Endothelial cell (in vitro differentiated cells): ENCODE results near the gene MARCHF11. TPM values are rescaled to one million over a fixed set of nuclear protein-coding genes. Genes with fewer than 3 reads are reported as not detected.

Source experiments
- DNase-seq: peaks from one replicate; pipeline ENCODE4 v3.0.0; 2021; ENCODE audit warnings: low spot score
- H3K27ac Mint-ChIP-seq: one replicate; pipeline ENCODE4 v1.8.0; 2021; ENCODE audit warnings: mixed read lengths, inconsistent platforms; ENCODE audit not compliant: unreplicated experiment
- H3K27me3 Mint-ChIP-seq: one replicate; pipeline ENCODE4 v1.8.0; 2021; ENCODE audit warnings: mild to moderate bottlenecking, moderate library complexity, mixed read lengths, inconsistent platforms; ENCODE audit not compliant: unreplicated experiment
- H3K36me3 Mint-ChIP-seq: one replicate; pipeline ENCODE4 v1.8.0; 2021; ENCODE audit warnings: mild to moderate bottlenecking, low read depth, mixed read lengths, inconsistent platforms; ENCODE audit not compliant: unreplicated experiment
- H3K4me1 Mint-ChIP-seq: one replicate; pipeline ENCODE4 v1.8.0; 2021; ENCODE audit warnings: mild to moderate bottlenecking, mixed read lengths, inconsistent platforms; ENCODE audit not compliant: unreplicated experiment
- H3K4me3 Mint-ChIP-seq: one replicate; pipeline ENCODE4 v1.8.0; 2021; ENCODE audit warnings: mild to moderate bottlenecking, mixed read lengths, inconsistent platforms; ENCODE audit not compliant: unreplicated experiment
- H3K9me3 Mint-ChIP-seq: one replicate; pipeline ENCODE4 v1.8.0; 2021; ENCODE audit warnings: mixed read lengths, inconsistent platforms; ENCODE audit not compliant: unreplicated experiment
- CTCF ChIP-seq: fragments of 200-600 bp; sonication (generic); IDR thresholded peaks from one replicate; pipeline ENCODE4 v1.5.0; 2021; ENCODE audit warnings: antibody characterized with exemption; ENCODE audit not compliant: unreplicated experiment
- total RNA-seq: library from RNA; stranded (reverse); fragmentation: NEBNext Ultra II Directional; extraction: Animal tissue kit (Norgen Biotek cat#: 25700); gene quantifications from one replicate; pipeline ENCODE4 v1.2.1, GENCODE V29; 2021; ENCODE audit not compliant: unreplicated experiment

The MARCHF11 gene
- total RNA-seq, 1 donor from 2014 or later = 2.2 TPM

- Mint-ChIP-seq H3K9me3 (peaks cover 10% of the 10 kb centered on the region), H3K4me1 (peaks cover 14% of the 10 kb centered on the region), H3K27ac (peak overlapping the region; percentile 36), H3K36me3 (no peaks in the 10 kb centered on the region), H3K4me3 (no peak overlapping the region), H3K27me3 (peaks cover 2% of the 10 kb centered on the region)
- no peak for DNase-seq
- no peak for TF ChIP-seq CTCF
Observed at GRCh38 chr5:16135003-16135402, 44.6 kb downstream of the MARCHF11 start.

GRCh38 chr5:16134204-16134603 lies 45.4 kb downstream of the MARCHF11 start:
- TF ChIP-seq CTCF = no peak
- peaks cover 14% of the 10 kb centered on the region for H3K4me1 Mint-ChIP-seq
- H3K4me3 Mint-ChIP-seq = no peak overlapping the region
- no peak for DNase-seq
- no peaks in the 10 kb centered on the region for H3K36me3 Mint-ChIP-seq
- H3K27me3 Mint-ChIP-seq = peaks cover 2% of the 10 kb centered on the region
- peaks cover 10% of the 10 kb centered on the region for H3K9me3 Mint-ChIP-seq
- H3K27ac Mint-ChIP-seq = no peak overlapping the region

GRCh38 chr5:16131878-16132277 lies 47.7 kb downstream of the MARCHF11 start:
- H3K27me3 Mint-ChIP-seq = no peaks in the 10 kb centered on the region
- H3K4me1 Mint-ChIP-seq = peaks cover 14% of the 10 kb centered on the region
- no peak for TF ChIP-seq CTCF
- H3K9me3 Mint-ChIP-seq = no peaks in the 10 kb centered on the region
- no peak overlapping the region for H3K4me3 Mint-ChIP-seq
- no peak for DNase-seq
- no peak overlapping the region for H3K27ac Mint-ChIP-seq
- no peaks in the 10 kb centered on the region for H3K36me3 Mint-ChIP-seq

GRCh38 chr5:16128944-16129343 lies 50.6 kb downstream of the MARCHF11 start:
- Mint-ChIP-seq H3K27ac (no peak overlapping the region), H3K27me3 (no peaks in the 10 kb centered on the region), H3K4me1 (no peaks in the 10 kb centered on the region), H3K9me3 (no peaks in the 10 kb centered on the region), H3K4me3 (no peak overlapping the region), H3K36me3 (no peaks in the 10 kb centered on the region)
- no peak for TF ChIP-seq CTCF
- DNase-seq = no peak

GRCh38 chr5:16127865-16128544 lies 51.6 kb downstream of the MARCHF11 start:
- Mint-ChIP-seq H3K27ac (no peak overlapping the region), H3K4me1 (no peaks in the 10 kb centered on the region), H3K9me3 (no peaks in the 10 kb centered on the region), H3K27me3 (no peaks in the 10 kb centered on the region), H3K36me3 (no peaks in the 10 kb centered on the region), H3K4me3 (no peak overlapping the region)
- DNase-seq = no peak
- TF ChIP-seq CTCF = no peak
